GM19397 (cell line): ENCODE data around the gene IL3RA.

Experiments used
- ATAC-seq: cut with Tn5 transposase; IDR thresholded peaks from one replicate; pipeline ENCODE4 v1.9.1; 2021; ENCODE audit warnings: mild to moderate bottlenecking, moderate library complexity; ENCODE audit not compliant: unreplicated experiment

IL3RA gene

GRCh38 chrX:1380672-1381233, 44.2 kb downstream of the IL3RA start:
- no peak for ATAC-seq

- ATAC-seq = no peak
Measured at GRCh38 chrX:1384658-1385252, 48.2 kb downstream of the IL3RA start.

- no peak for ATAC-seq
Measured at GRCh38 chrX:1385253-1386223, 49.0 kb downstream of the IL3RA start.

- no peak for ATAC-seq
Measured at GRCh38 chrX:1386338-1387127, 49.9 kb downstream of the IL3RA start.

GRCh38 chrX:1387141-1387776, 50.7 kb downstream of the IL3RA start:
- ATAC-seq = no peak

GRCh38 chrX:1388651-1389050, 52.1 kb downstream of the IL3RA start:
- no peak for ATAC-seq

- no peak for ATAC-seq
Measured at GRCh38 chrX:1389181-1389992, 52.8 kb downstream of the IL3RA start.

GRCh38 chrX:1389993-1390285, 53.4 kb downstream of the IL3RA start:
- ATAC-seq = no peak

GRCh38 chrX:1390621-1391369, 54.2 kb downstream of the IL3RA start:
- no peak for ATAC-seq

- ATAC-seq = no peak
Measured at GRCh38 chrX:1391370-1391706, 54.8 kb downstream of the IL3RA start.

- peak; percentile 94 for ATAC-seq
Measured at GRCh38 chrX:1391707-1392375, 55.3 kb downstream of the IL3RA start, which contains the start of gene SLC25A6. Gene SLC25A6 (minus strand): TSS chrX:1392113. CDS start chrX:1392009, 104 bp downstream.

- peak; percentile 20 for ATAC-seq
Measured at GRCh38 chrX:1392376-1393068, 55.9 kb downstream of the IL3RA start.

- no peak for ATAC-seq
Measured at GRCh38 chrX:1393871-1394615, 57.5 kb downstream of the IL3RA start.

GRCh38 chrX:1394731-1395501, 58.3 kb downstream of the IL3RA start:
- ATAC-seq = no peak

GRCh38 chrX:1395646-1396216, 59.1 kb downstream of the IL3RA start:
- no peak for ATAC-seq

GRCh38 chrX:1397001-1397400, 60.4 kb downstream of the IL3RA start:
- ATAC-seq = no peak
